ENCODE measurements around the gene NDUFS6.

The NDUFS6 gene

GRCh38 chr5:1858436-1858835 lies 57.2 kb downstream of the NDUFS6 start:
- no peak overlapping the region for H3K4me3 Mint-ChIP-seq
- DNase-seq, result no peak
- no peaks in the 10 kb centered on the region for H3K4me1 Mint-ChIP-seq (ENCODE audit: low read depth)
- H3K27ac Mint-ChIP-seq, result no peak overlapping the region
- H3K9me3 Mint-ChIP-seq, result no peaks in the 10 kb centered on the region
- no peaks in the 10 kb centered on the region for H3K36me3 Mint-ChIP-seq (ENCODE audit: low read depth)
- peaks cover 49% of the 10 kb centered on the region for H3K27me3 Mint-ChIP-seq

GRCh38 chr5:1859099-1859498 lies 57.9 kb downstream of the NDUFS6 start:
- Mint-ChIP-seq H3K9me3 (no peaks in the 10 kb centered on the region), H3K27me3 (peaks cover 45% of the 10 kb centered on the region), H3K27ac (no peak overlapping the region), H3K36me3 (ENCODE audit: low read depth) (no peaks in the 10 kb centered on the region), H3K4me1 (ENCODE audit: low read depth) (no peaks in the 10 kb centered on the region), H3K4me3 (no peak overlapping the region)
- DNase-seq, result no peak

- no peaks in the 10 kb centered on the region for H3K9me3 Mint-ChIP-seq
- no peak overlapping the region for H3K4me3 Mint-ChIP-seq
- peaks cover 44% of the 10 kb centered on the region for H3K27me3 Mint-ChIP-seq
- no peak overlapping the region for H3K27ac Mint-ChIP-seq
- DNase-seq, result no peak
- no peaks in the 10 kb centered on the region for H3K36me3 Mint-ChIP-seq (ENCODE audit: low read depth)
- no peaks in the 10 kb centered on the region for H3K4me1 Mint-ChIP-seq (ENCODE audit: low read depth)
Observed at GRCh38 chr5:1860021-1860610, 58.9 kb downstream of the NDUFS6 start.

- H3K9me3 Mint-ChIP-seq, result no peaks in the 10 kb centered on the region
- no peaks in the 10 kb centered on the region for H3K4me1 Mint-ChIP-seq (ENCODE audit: low read depth)
- H3K36me3 Mint-ChIP-seq (ENCODE audit: low read depth), result no peaks in the 10 kb centered on the region
- H3K27me3 Mint-ChIP-seq, result peaks cover 43% of the 10 kb centered on the region
- no peak for DNase-seq
- H3K27ac Mint-ChIP-seq, result no peak overlapping the region
- no peak overlapping the region for H3K4me3 Mint-ChIP-seq
Observed at GRCh38 chr5:1860949-1861348, 59.7 kb downstream of the NDUFS6 start.

- Mint-ChIP-seq H3K9me3 (no peaks in the 10 kb centered on the region), H3K36me3 (ENCODE audit: low read depth) (no peaks in the 10 kb centered on the region), H3K4me1 (ENCODE audit: low read depth) (no peaks in the 10 kb centered on the region), H3K4me3 (no peak overlapping the region), H3K27ac (no peak overlapping the region), H3K27me3 (peaks cover 36% of the 10 kb centered on the region)
- DNase-seq, result no peak
Observed at GRCh38 chr5:1864896-1865440, 63.8 kb downstream of the NDUFS6 start.

- Mint-ChIP-seq H3K4me3 (no peak overlapping the region), H3K9me3 (no peaks in the 10 kb centered on the region), H3K27ac (no peak overlapping the region)
Observed at GRCh38 chr5:1865486-1865885, 64.3 kb downstream of the NDUFS6 start.

More at GRCh38 chr5:1865486-1865885, 64.3 kb downstream of the NDUFS6 start:
- no peak for DNase-seq
- Mint-ChIP-seq H3K4me1 (ENCODE audit: low read depth) (no peaks in the 10 kb centered on the region), H3K27me3 (peaks cover 36% of the 10 kb centered on the region), H3K36me3 (ENCODE audit: low read depth) (no peaks in the 10 kb centered on the region)
